ENCODE measurements around the gene HOXC4. TPM values are rescaled to one million over a fixed set of nuclear protein-coding genes. Genes with fewer than 3 reads are reported as not detected.
A peak's percentile ranks its signal among the peaks of the same experiment; 100 is the strongest.

The HOXC4 gene
- total RNA-seq, 1 experiment from 2014 or later: 9.6 TPM

DNA sequence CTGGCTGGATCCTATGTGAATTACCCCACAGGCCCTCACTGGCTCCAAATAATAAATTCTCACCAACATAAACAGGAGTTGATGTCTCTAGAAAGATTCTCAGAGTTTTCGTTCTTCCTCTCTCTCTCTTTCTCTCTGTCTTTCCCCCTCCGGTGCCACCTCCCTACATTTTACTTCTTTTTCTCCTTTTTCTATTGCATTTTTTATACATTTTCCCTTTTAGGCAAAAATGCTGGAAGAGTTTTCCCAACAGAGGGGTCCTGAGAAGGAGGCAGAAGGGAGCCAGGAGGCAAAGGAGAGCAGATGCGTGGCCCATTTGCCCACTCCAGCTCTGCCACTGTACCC is 26.2 kb upstream of the HOXC4 start:
- no TSS peak for BruUV-seq (replicated peaks)
- peak overlapping the region; percentile 64 for H3K27ac ChIP-seq (ENCODE audit: low read depth, low read length, poor library complexity, severe bottlenecking)
- no peak overlapping the region for H3K4me3 ChIP-seq (ENCODE audit: low read depth, low read length, poor library complexity, severe bottlenecking)
- H3K27me3 ChIP-seq (replicated peaks; ENCODE audit: insufficient read depth, low read depth, low read length, poor library complexity): no peaks in the 10 kb centered on the region
- H3K36me3 ChIP-seq (ENCODE audit: insufficient read depth, low read length, poor library complexity, severe bottlenecking): peaks cover 13% of the 10 kb centered on the region
- CTCF ChIA-PET: interaction anchor here (1.2 kb wide), 1 partner anchor 174 kb away, joined by 3 read pairs; no protein-coding TSS in a partner anchor
- intact Hi-C loops (cut with micrococcal nuclease; ENCODE audit: unreplicated experiment): no loop called here
- peaks cover 61% of the 10 kb centered on the region for H3K4me1 ChIP-seq (ENCODE audit: insufficient read depth, low read length, poor library complexity, severe bottlenecking)
- POLR2A ChIA-PET (ENCODE audit: low non-redundant PET): no interaction called here
- no peaks in the 10 kb centered on the region for H3K9me3 ChIP-seq (ENCODE audit: low read depth, low read length, poor library complexity, severe bottlenecking)
- no peak for DNase-seq (ENCODE audit: low spot score)
- TF ChIP-seq, protein P1, sequence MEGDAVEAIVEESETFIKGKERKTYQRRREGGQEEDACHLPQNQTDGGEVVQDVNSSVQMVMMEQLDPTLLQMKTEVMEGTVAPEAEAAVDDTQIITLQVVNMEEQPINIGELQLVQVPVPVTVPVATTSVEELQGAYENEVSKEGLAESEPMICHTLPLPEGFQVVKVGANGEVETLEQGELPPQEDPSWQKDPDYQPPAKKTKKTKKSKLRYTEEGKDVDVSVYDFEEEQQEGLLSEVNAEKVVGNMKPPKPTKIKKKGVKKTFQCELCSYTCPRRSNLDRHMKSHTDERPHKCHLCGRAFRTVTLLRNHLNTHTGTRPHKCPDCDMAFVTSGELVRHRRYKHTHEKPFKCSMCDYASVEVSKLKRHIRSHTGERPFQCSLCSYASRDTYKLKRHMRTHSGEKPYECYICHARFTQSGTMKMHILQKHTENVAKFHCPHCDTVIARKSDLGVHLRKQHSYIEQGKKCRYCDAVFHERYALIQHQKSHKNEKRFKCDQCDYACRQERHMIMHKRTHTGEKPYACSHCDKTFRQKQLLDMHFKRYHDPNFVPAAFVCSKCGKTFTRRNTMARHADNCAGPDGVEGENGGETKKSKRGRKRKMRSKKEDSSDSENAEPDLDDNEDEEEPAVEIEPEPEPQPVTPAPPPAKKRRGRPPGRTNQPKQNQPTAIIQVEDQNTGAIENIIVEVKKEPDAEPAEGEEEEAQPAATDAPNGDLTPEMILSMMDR (conservative IDR thresholded peaks at IDR 0.05; ENCODE audit: low read depth, low read length): no peak
- TF ChIP-seq EZH2 (IDR thresholded peaks at IDR 0.05; ENCODE audit: borderline replicate concordance, low read depth, low read length, poor library complexity, severe bottlenecking): no peak

DNA sequence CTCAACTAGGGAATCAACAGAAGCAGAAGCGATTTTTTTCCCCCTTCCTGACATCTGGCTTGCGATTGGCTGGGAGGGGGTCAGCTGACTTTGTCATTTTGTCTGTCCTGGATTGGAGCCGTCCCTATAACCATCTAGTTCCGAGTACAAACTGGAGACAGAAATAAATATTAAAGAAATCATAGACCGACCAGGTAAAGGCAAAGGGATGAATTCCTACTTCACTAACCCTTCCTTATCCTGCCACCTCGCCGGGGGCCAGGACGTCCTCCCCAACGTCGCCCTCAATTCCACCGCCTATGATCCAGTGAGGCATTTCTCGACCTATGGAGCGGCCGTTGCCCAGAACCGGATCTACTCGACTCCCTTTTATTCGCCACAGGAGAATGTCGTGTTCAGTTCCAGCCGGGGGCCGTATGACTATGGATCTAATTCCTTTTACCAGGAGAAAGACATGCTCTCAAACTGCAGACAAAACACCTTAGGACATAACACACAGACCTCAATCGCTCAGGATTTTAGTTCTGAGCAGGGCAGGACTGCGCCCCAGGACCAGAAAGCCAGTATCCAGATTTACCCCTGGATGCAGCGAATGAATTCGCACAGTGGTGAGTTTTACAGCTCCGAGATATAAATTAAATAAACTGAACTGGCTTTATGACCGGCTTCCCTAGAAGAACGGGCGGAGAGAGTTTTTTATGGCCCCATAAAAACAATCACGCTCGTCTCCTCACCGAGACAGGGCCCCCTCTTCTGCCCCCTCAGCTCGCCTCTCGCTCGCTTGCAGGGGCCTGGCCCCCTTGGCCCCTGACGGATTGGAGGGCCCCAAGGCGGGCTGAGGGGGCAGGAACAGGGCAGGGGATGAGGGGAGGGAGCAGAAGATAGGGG is 25.1 kb upstream of the HOXC4 start, which contains the start of gene HOXC6:
HOXC6 (plus strand) TSS at position 127 of the 888 bp plus-strand sequence; CDS start at position 209, 82 bp downstream.
- H3K4me3 ChIP-seq (ENCODE audit: low read depth, low read length, poor library complexity, severe bottlenecking): no peak within 1 kb of the TSS
- CTCF ChIA-PET: interaction anchor here (0.6 to 1.2 kb wide), 2 partner anchors 173 to 195 kb away, joined by 3 read pairs; no protein-coding TSS in a partner anchor
- POLR2A ChIA-PET (ENCODE audit: low non-redundant PET): no interaction called here
- TF ChIP-seq, protein P1 (conservative IDR thresholded peaks at IDR 0.05; ENCODE audit: low read depth, low read length): no peak
- TF ChIP-seq EZH2 (IDR thresholded peaks at IDR 0.05; ENCODE audit: borderline replicate concordance, low read depth, low read length, poor library complexity, severe bottlenecking): no peak
- H3K27me3 ChIP-seq (replicated peaks; ENCODE audit: insufficient read depth, low read depth, low read length, poor library complexity): no peaks in the 10 kb centered on the region
- peak within 1 kb of the TSS; percentile 64 for H3K27ac ChIP-seq (ENCODE audit: low read depth, low read length, poor library complexity, severe bottlenecking)
- H3K36me3 ChIP-seq (ENCODE audit: insufficient read depth, low read length, poor library complexity, severe bottlenecking): peaks cover 13% of the 10 kb centered on the region
- H3K9me3 ChIP-seq (ENCODE audit: low read depth, low read length, poor library complexity, severe bottlenecking): no peaks in the 10 kb centered on the region
- no TSS peak for BruUV-seq (replicated peaks)
- no peak for DNase-seq (ENCODE audit: low spot score)
- peaks cover 50% of the 10 kb centered on the region for H3K4me1 ChIP-seq (ENCODE audit: insufficient read depth, low read length, poor library complexity, severe bottlenecking)
- intact Hi-C loops (cut with micrococcal nuclease; ENCODE audit: unreplicated experiment): no loop called here

DNA sequence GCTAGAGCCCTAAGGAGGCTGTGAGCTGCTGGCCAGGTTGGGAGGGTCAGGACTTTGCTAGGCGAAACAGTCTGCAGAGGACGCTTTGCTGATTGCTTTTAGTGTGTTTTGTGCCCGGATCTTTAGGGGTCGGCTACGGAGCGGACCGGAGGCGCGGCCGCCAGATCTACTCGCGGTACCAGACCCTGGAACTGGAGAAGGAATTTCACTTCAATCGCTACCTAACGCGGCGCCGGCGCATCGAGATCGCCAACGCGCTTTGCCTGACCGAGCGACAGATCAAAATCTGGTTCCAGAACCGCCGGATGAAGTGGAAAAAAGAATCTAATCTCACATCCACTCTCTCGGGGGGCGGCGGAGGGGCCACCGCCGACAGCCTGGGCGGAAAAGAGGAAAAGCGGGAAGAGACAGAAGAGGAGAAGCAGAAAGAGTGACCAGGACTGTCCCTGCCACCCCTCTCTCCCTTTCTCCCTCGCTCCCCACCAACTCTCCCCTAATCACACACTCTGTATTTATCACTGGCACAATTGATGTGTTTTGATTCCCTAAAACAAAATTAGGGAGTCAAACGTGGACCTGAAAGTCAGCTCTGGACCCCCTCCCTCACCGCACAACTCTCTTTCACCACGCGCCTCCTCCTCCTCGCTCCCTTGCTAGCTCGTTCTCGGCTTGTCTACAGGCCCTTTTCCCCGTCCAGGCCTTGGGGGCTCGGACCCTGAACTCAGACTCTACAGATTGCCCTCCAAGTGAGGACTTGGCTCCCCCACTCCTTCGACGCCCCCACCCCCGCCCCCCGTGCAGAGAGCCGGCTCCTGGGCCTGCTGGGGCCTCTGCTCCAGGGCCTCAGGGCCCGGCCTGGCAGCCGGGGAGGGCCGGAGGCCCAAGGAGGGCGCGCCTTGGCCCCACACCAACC is 23.9 kb upstream of the HOXC4 start:
- intact Hi-C loops (cut with micrococcal nuclease; ENCODE audit: unreplicated experiment): loop anchor here (5.0 kb wide), 1 partner anchor 108 kb away; no protein-coding TSS in a partner anchor
- Histone ChIP-seq H3K9me3 (ENCODE audit: low read depth, low read length, poor library complexity, severe bottlenecking) (no peaks in the 10 kb centered on the region), H3K4me1 (ENCODE audit: insufficient read depth, low read length, poor library complexity, severe bottlenecking) (peaks cover 47% of the 10 kb centered on the region), H3K36me3 (ENCODE audit: insufficient read depth, low read length, poor library complexity, severe bottlenecking) (peaks cover 13% of the 10 kb centered on the region), H3K27ac (ENCODE audit: low read depth, low read length, poor library complexity, severe bottlenecking) (no peak overlapping the region), H3K27me3 (replicated peaks; ENCODE audit: insufficient read depth, low read depth, low read length, poor library complexity) (no peaks in the 10 kb centered on the region), H3K4me3 (ENCODE audit: low read depth, low read length, poor library complexity, severe bottlenecking) (no peak overlapping the region)
- no TSS peak for BruUV-seq (replicated peaks)
- no peak for DNase-seq (ENCODE audit: low spot score)
- no peak for TF ChIP-seq EZH2 (IDR thresholded peaks at IDR 0.05; ENCODE audit: borderline replicate concordance, low read depth, low read length, poor library complexity, severe bottlenecking)
- TF ChIP-seq, protein P1 (conservative IDR thresholded peaks at IDR 0.05; ENCODE audit: low read depth, low read length): no peak
- ChIA-PET POLR2A (ENCODE audit: low non-redundant PET) (no interaction called here), CTCF (no interaction called here)
